Inferior parietal cortex (tissue), 1 donor: ENCODE data around the gene VPS8.

Source experiments
- DNase-seq: peaks from one replicate; pipeline ENCODE4 v3.0.0-alpha.2; 2016; ENCODE audit errors: extremely low spot score

VPS8 gene

GRCh38 chr3:185087419-185087818 is 275.5 kb downstream of the VPS8 start:
- no peak for DNase-seq

GRCh38 chr3:185089343-185089742 is 277.4 kb downstream of the VPS8 start:
- DNase-seq = no peak

- no peak for DNase-seq
Observed at GRCh38 chr3:185089751-185090150, 277.8 kb downstream of the VPS8 start.

GRCh38 chr3:185090811-185091210 is 278.8 kb downstream of the VPS8 start:
- no peak for DNase-seq

GRCh38 chr3:185093116-185093515 is 281.1 kb downstream of the VPS8 start:
- no peak for DNase-seq

- no peak for DNase-seq
Observed at GRCh38 chr3:185094697-185095096, 282.7 kb downstream of the VPS8 start.
